H1 (cell line): ENCODE data around the gene IFITM2. TPM values are rescaled to one million over a fixed set of nuclear protein-coding genes. Genes with fewer than 3 reads are reported as not detected.
A peak's percentile ranks its signal among the peaks of the same experiment; 100 is the strongest.

Experiments
- CTCF ChIA-PET: fragments of 300-600 bp; sonication (Branson Sonifier 250); formaldehyde crosslinking; loops from one replicate; lab custom pipeline; 2021; ENCODE audit not compliant: partially characterized antibody; lab: Charles Lee
- POLR2A ChIA-PET: fragments of 300-600 bp; sonication (Branson Sonifier 250); formaldehyde crosslinking; loops from one replicate; lab custom pipeline; 2021; ENCODE audit warnings: inconsistent platforms; ENCODE audit not compliant: partially characterized antibody; lab: Charles Lee
- DNase-seq, 2 experiments: peaks; one replicate each; pipeline versions ENCODE4 v3.0.0 to v3.0.0-alpha.2; 2010 to 2022; ENCODE audit warnings: low spot score in 2 of 2, low read depth in 1 of 2, mixed read lengths in 1 of 2
- FAIRE-seq: peaks from 2 replicates; lab custom pipeline; 2011; peaks lifted over from hg19 to GRCh38; lab: Jason Lieb, UNC
- H2AFZ ChIP-seq: 2 replicates; pipeline ENCODE4 v1.8.1; 2012; ENCODE audit warnings: low read length, inconsistent platforms
- H2AK5ac ChIP-seq: 2 replicates; pipeline ENCODE4 v1.6.1; 2013; ENCODE audit warnings: low read depth, low read length
- H2BK120ac ChIP-seq: replicated peaks from 2 replicates; pipeline ENCODE3; 2013; ENCODE audit warnings: low read depth, low read length, inconsistent platforms
- H2BK12ac ChIP-seq: 2 replicates; pipeline ENCODE4 v1.6.1; 2013; ENCODE audit warnings: low read depth, low read length
- H2BK15ac ChIP-seq: 2 replicates; pipeline ENCODE4 v1.6.1; 2013; ENCODE audit warnings: low read length
- H2BK20ac ChIP-seq: 2 replicates; pipeline ENCODE4 v1.6.1; 2013; ENCODE audit warnings: low read length
- H2BK5ac ChIP-seq: 2 replicates; pipeline ENCODE4 v1.6.1; 2013; ENCODE audit warnings: low read depth, low read length
- H3K14ac ChIP-seq: 2 replicates; pipeline ENCODE4 v1.6.1; 2013; ENCODE audit warnings: inconsistent platforms; ENCODE audit not compliant: insufficient read length
- H3K18ac ChIP-seq: 2 replicates; pipeline ENCODE4 v1.6.1; 2013; ENCODE audit warnings: low read length; ENCODE audit errors: extremely low read depth
- H3K23ac ChIP-seq: 2 replicates; pipeline ENCODE4 v1.6.1; 2013; ENCODE audit warnings: inconsistent platforms; ENCODE audit not compliant: insufficient read length
- H3K23me2 ChIP-seq: 2 replicates; pipeline ENCODE4 v1.6.1; 2013; ENCODE audit warnings: low read depth, low read length
- H3K27ac ChIP-seq: 2 replicates; pipeline ENCODE4 v1.6.1; 2011; ENCODE audit warnings: low read depth, low read length, inconsistent platforms
- H3K27me3 ChIP-seq, 4 experiments: replicated peaks in 1 of 4; 1 replicate in 1 of 4; 2 replicates in 3 of 4; pipeline versions ENCODE4 v1.6.1 to v1.8.1; 2011 to 2013; ENCODE audit warnings: low read length in 3 of 4, mild to moderate bottlenecking in 3 of 4, inconsistent platforms in 2 of 4, mixed read lengths in 2 of 4, moderate library complexity in 1 of 4; ENCODE audit not compliant: control insufficient read depth in 3 of 4, insufficient read depth in 3 of 4; ENCODE audit errors: extremely low read depth in 1 of 4
- H3K36me3 ChIP-seq, 4 experiments: 2 replicates each; pipeline versions ENCODE4 v1.6.1 to v1.8.1; 2011 to 2013; ENCODE audit warnings: mild to moderate bottlenecking in 4 of 4, low read length in 3 of 4, moderate library complexity in 2 of 4, control low read depth in 1 of 4, inconsistent platforms in 1 of 4; ENCODE audit not compliant: insufficient read depth in 4 of 4, control insufficient read depth in 2 of 4
- H3K4ac ChIP-seq: replicated peaks from 2 replicates; pipeline ENCODE3; 2013; ENCODE audit warnings: low read length, low read depth, mixed read lengths, inconsistent platforms; ENCODE audit not compliant: insufficient read length
- H3K4me1 ChIP-seq, 4 experiments: replicated peaks in 1 of 4; 1 replicate in 1 of 4; 2 replicates in 3 of 4; pipeline versions ENCODE4 v1.6.1 to v1.8.1; 2011 to 2013; ENCODE audit warnings: low read length in 3 of 4, inconsistent platforms in 2 of 4, mixed read lengths in 1 of 4; ENCODE audit not compliant: insufficient read depth in 4 of 4, control insufficient read depth in 3 of 4
- H3K4me2 ChIP-seq, 2 experiments: 2 replicates each; pipeline versions ENCODE4 v1.6.1 to v1.8.1; 2011 to 2013; ENCODE audit warnings: low read depth in 2 of 2, low read length in 2 of 2, control low read depth in 1 of 2, inconsistent platforms in 1 of 2, mild to moderate bottlenecking in 1 of 2; ENCODE audit not compliant: insufficient read depth in 1 of 2
- H3K4me3 ChIP-seq, 4 experiments: fragments of 200-600, 300-600 bp in 1 of 4; sonication (generic), shearing (Covaris generic), sonication (Bioruptor Twin) in 1 of 4; 2 replicates each; pipeline versions ENCODE4 v1.5.1 to v1.8.1; 2011 to 2016; ENCODE audit warnings: low read length in 4 of 4, low read depth in 3 of 4, control low read depth in 2 of 4, inconsistent platforms in 2 of 4, mild to moderate bottlenecking in 2 of 4, mixed read lengths in 1 of 4, moderate library complexity in 1 of 4; ENCODE audit not compliant: insufficient read depth in 2 of 4; ENCODE audit errors: extremely low read depth in 1 of 4
- H3K56ac ChIP-seq: replicated peaks from 2 replicates; pipeline ENCODE3; 2013; ENCODE audit warnings: low read depth, mild to moderate bottlenecking, mixed read lengths, low read length, inconsistent platforms; ENCODE audit not compliant: insufficient read length
- H3K79me1 ChIP-seq: 2 replicates; pipeline ENCODE4 v1.6.1; 2013; ENCODE audit warnings: low read depth, low read length, control low read depth
- H3K79me2 ChIP-seq, 2 experiments: 2 replicates each; pipeline versions ENCODE4 v1.6.1 to v1.8.1; 2012 to 2013; ENCODE audit warnings: low read length in 2 of 2, mild to moderate bottlenecking in 2 of 2, inconsistent platforms in 1 of 2; ENCODE audit not compliant: insufficient read depth in 2 of 2, control insufficient read depth in 1 of 2
- H3K9ac ChIP-seq, 4 experiments: replicated peaks in 1 of 4; 1 replicate in 1 of 4; 2 replicates in 3 of 4; pipeline versions ENCODE4 v1.6.1 to v1.8.1; 2011 to 2013; ENCODE audit warnings: low read depth in 3 of 4, low read length in 3 of 4, control low read depth in 2 of 4, mild to moderate bottlenecking in 2 of 4, moderate library complexity in 2 of 4, inconsistent platforms in 1 of 4; ENCODE audit errors: extremely low read depth in 1 of 4
- H3K9me3 ChIP-seq, 2 experiments: 2 replicates each; pipeline versions ENCODE4 v1.6.1 to v1.8.1; 2012 to 2013; ENCODE audit warnings: mild to moderate bottlenecking in 2 of 2, moderate library complexity in 2 of 2, control low read depth in 1 of 2, inconsistent platforms in 1 of 2, low read depth in 1 of 2, low read length in 1 of 2, mixed read lengths in 1 of 2; ENCODE audit not compliant: insufficient read depth in 2 of 2
- H4K20me1 ChIP-seq, 2 experiments: replicated peaks in 1 of 2; 2 replicates each; pipeline versions ENCODE3 to v1.8.1; 2011 to 2013; ENCODE audit warnings: inconsistent platforms in 2 of 2, low read length in 2 of 2, mild to moderate bottlenecking in 1 of 2; ENCODE audit not compliant: insufficient read depth in 2 of 2, control insufficient read depth in 1 of 2
- H4K5ac ChIP-seq: 2 replicates; pipeline ENCODE4 v1.6.1; 2013; ENCODE audit warnings: low read length, low read depth, mixed read lengths, inconsistent platforms; ENCODE audit not compliant: insufficient read length
- H4K8ac ChIP-seq: 2 replicates; pipeline ENCODE4 v1.8.0; 2013; ENCODE audit warnings: mild to moderate bottlenecking, moderate library complexity, low read length, inconsistent platforms; ENCODE audit not compliant: insufficient read depth; ENCODE audit errors: extremely low read depth
- H4K91ac ChIP-seq: replicated peaks from 2 replicates; pipeline ENCODE3; 2013; ENCODE audit warnings: low read length, mixed read lengths, inconsistent platforms; ENCODE audit not compliant: insufficient read length
- ASH2L ChIP-seq: fragments of 200-600, 300-600 bp; sonication (generic); IDR thresholded peaks from one replicate; pipeline ENCODE4 v1.7.1; 2017; ENCODE audit warnings: low read length
- BRCA1 ChIP-seq: IDR thresholded peaks from 2 replicates; pipeline ENCODE4 v1.6.1; 2012; ENCODE audit warnings: low read depth, low read length, improper control_type of control experiment
- FOSL1 ChIP-seq: IDR thresholded peaks from 2 replicates; pipeline ENCODE4 v1.6.1; 2011; ENCODE audit warnings: mild to moderate bottlenecking, low read depth, low read length, moderate library complexity; ENCODE audit not compliant: insufficient read depth
- KDM5A ChIP-seq: fragments of 200-600 bp; IDR thresholded peaks from 2 replicates; pipeline ENCODE4 v1.7.1; 2012; ENCODE audit warnings: mild to moderate bottlenecking, low read length, inconsistent platforms, mixed read lengths
- RBBP5 ChIP-seq: IDR thresholded peaks from 2 replicates; pipeline ENCODE4 v1.7.1; 2012; ENCODE audit warnings: low read depth, mild to moderate bottlenecking, inconsistent platforms, low read length, moderate library complexity, borderline replicate concordance
- SIX5 ChIP-seq: IDR thresholded peaks from 2 replicates; pipeline ENCODE4 v1.6.1; 2011; ENCODE audit warnings: mild to moderate bottlenecking, low read depth, low read length
- TCF12 ChIP-seq: IDR thresholded peaks from 2 replicates; pipeline ENCODE4 v1.6.1; 2011; ENCODE audit warnings: low read depth, mild to moderate bottlenecking, low read length
- WGBS, 2 experiments: shearing (Covaris generic) in 1 of 2; methylation state at CpG; one replicate each; pipeline versions ENCODE4 v1.1.6 to v1.1.7; 2013 to 2015; ENCODE audit warnings: low lambda C conversion rate in 2 of 2, mixed read lengths in 2 of 2, inconsistent platforms in 1 of 2, low coverage in 1 of 2, missing lambda C conversion rate in 1 of 2; ENCODE audit not compliant: insufficient replicate concordance in 2 of 2, insufficient coverage in 1 of 2, insufficient read length in 1 of 2; ENCODE audit errors: extremely low coverage in 1 of 2, missing lambda C conversion rate in 1 of 2; 5-methylcytosine and 5-hydroxymethylcytosine counted together
- polyA plus RNA-seq, 7 experiments: library from polyadenylated mRNA; depleted of rRNA in 3 of 7; stranded (reverse) in 5 of 7; unstranded in 2 of 7; fragments of >200 nt in 5 of 7; fragments of 200-250 nt in 2 of 7; gene quantifications; 1 replicate in 5 of 7; 2 replicates in 1 of 7; 4 replicates in 1 of 7; pipeline versions ENCODE4 v1.2.1 to v1.2.3, GENCODE V29; 2011 to 2013; ENCODE audit warnings: missing spikeins in 2 of 7, mixed read lengths in 2 of 7
- total RNA-seq: library from RNA; stranded (reverse); fragmentation: NEBNext Ultra II Directional; extraction: Animal tissue kit (Norgen Biotek cat#: 25700); gene quantifications from 2 replicates; pipeline ENCODE4 v1.2.1, GENCODE V29; 2021
- TF ChIP-seq, protein P1 (sequence below): IDR thresholded peaks from 2 replicates; pipeline ENCODE4 v1.6.1; 2012; ENCODE audit warnings: inconsistent platforms

IFITM2 gene
- total and polyA plus RNA-seq, 2 of the 8 experiments (the other 6 are each of a cell fraction or from before 2014, with no cell fraction given), result 399 to 764 TPM

DNA sequence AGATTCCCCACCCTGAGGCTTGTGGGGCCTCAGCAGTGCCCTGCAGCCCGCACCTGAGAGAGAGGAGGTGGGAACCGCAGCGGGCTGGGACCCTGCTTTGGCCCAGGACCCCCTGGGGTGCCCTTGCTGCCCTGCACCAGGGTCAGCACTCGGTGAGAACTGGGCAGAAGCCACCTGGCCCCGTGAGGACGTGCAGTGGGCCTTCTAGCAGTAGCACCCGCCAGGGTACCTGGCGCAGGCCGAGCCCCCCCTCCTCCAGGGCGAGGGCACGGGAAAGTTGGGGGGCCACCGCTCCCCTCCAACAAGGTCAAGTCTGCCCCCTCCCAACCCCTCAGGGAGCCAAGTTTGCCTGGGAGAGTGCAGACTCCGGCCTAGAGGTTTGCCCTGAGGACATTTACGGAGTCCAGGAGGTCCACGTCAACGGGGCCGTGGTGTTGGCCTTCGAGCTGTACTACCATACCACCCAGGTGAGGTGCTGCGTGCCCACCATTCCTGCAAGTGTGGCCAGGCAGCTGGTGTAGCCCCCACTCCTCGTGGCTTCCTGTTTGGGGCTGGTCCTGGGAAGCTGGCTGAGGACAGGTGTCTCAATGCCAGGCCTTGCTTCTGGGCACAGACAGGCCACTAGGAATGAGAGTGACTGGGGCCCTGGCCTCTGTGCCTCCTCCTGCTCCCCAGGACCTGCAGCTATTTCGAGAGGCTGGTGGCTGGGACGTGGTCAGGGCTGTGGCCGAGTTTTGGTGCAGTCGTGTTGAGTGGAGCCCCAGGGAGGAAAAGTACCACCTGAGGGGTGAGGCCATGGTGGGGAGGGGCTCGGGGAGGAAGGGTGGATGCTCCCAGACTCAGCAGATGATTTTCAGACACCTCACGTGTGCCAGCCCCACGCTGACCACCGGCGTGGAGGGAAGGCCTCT lies 15.2 kb upstream of the IFITM2 start:
- no peak overlapping the region for H3K9ac ChIP-seq
- DNase-seq, result no peak
- 95% methylated on average over 24 of the region's 29 CpGs; no CpG with 5 or more reads in 1 of the 2 experiments for WGBS, 2 experiments
- TF ChIP-seq, protein P1, sequence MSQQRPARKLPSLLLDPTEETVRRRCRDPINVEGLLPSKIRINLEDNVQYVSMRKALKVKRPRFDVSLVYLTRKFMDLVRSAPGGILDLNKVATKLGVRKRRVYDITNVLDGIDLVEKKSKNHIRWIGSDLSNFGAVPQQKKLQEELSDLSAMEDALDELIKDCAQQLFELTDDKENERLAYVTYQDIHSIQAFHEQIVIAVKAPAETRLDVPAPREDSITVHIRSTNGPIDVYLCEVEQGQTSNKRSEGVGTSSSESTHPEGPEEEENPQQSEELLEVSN, result no peak
- TF ChIP-seq KDM5A, result no peak
- TF ChIP-seq ASH2L, result no peak
- no peak for TF ChIP-seq RBBP5
- no peak for TF ChIP-seq BRCA1
- TF ChIP-seq TCF12, result no peak
- no peak for TF ChIP-seq FOSL1
- no peak for TF ChIP-seq SIX5

More for the DNA sequence above, 15.2 kb upstream of the IFITM2 start:
- peak overlapping the region; percentile 66; the same call in 1 of the 2 replicates for H2BK5ac ChIP-seq
- H3K27me3 ChIP-seq, result peaks cover 5 to 11% (median 10%) of the 10 kb centered on the region in 4 experiments; a peak in 6 of 7 replicates
- no peak overlapping the region for H3K14ac ChIP-seq
- ChIA-PET POLR2A (interaction anchor here (0.5 to 3.0 kb wide), 5 partner anchors 8 to 70 kb away, joined by 3 to 14 read pairs (median 9); partner anchors contain the start of gene IFITM5), CTCF (interaction anchor here (1.1 to 2.8 kb wide), 3 partner anchors 11 to 42 kb away, joined by 6 to 19 read pairs (median 13); no protein-coding TSS in a partner anchor)
- H3K27ac ChIP-seq, result no peak overlapping the region
- H3K79me1 ChIP-seq, result 0 out of 2 replicates have a peak, but pooled peaks cover 4% of the 10 kb centered on the region
- H2BK120ac ChIP-seq, result no peak overlapping the region
- no peak overlapping the region for H3K4me3 ChIP-seq
- H3K36me3 ChIP-seq, result peaks cover 3 to 30% (median 15%) of the 10 kb centered on the region in 4 experiments; a peak in 6 of 8 replicates
- no peak overlapping the region for H3K4me2 ChIP-seq
- H4K91ac ChIP-seq, result peak overlapping the region; percentile 74
- H3K18ac ChIP-seq, result peak overlapping the region; percentile 71; the same call in 1 of the 2 replicates
- H2AFZ ChIP-seq, result no peak overlapping the region
- peaks cover 0 to 36% (median 29%) of the 10 kb centered on the region in 4 experiments; a peak in 6 of 7 replicates for H3K4me1 ChIP-seq
- H2AK5ac ChIP-seq, result no peak overlapping the region
- H2BK15ac ChIP-seq, result no peak overlapping the region
- peak overlapping the region; percentile 50; the same call in 1 of the 2 replicates for H2BK12ac ChIP-seq
- no peak overlapping the region for H3K56ac ChIP-seq
- no peaks in the 10 kb centered on the region for H3K79me2 ChIP-seq
- peaks cover 0 to 3% of the 10 kb centered on the region in 2 experiments; a peak in 1 of 4 replicates for H3K9me3 ChIP-seq
- H4K5ac ChIP-seq, result no peak overlapping the region
- no peak for FAIRE-seq
- no peaks in the 10 kb centered on the region for H4K20me1 ChIP-seq
- no peak overlapping the region for H3K23ac ChIP-seq
- H2BK20ac ChIP-seq, result peak overlapping the region; percentile 72; the same call in 1 of the 2 replicates
- peak overlapping the region; percentile 38 for H3K4ac ChIP-seq
- H4K8ac ChIP-seq, result no peak overlapping the region; the same call in none of the 2 replicates
- H3K23me2 ChIP-seq, result peaks cover 5% of the 10 kb centered on the region; the same call in 1 of the 2 replicates
